K562 (cell line): Measurements from ENCODE around the gene GOLPH3L. TPM values are rescaled to one million over a fixed set of nuclear protein-coding genes. Genes with fewer than 3 reads are reported as not detected.

ENCODE experiments used
- ARID2 ChIP-seq: fragments of 450-650 bp; IDR thresholded peaks from 2 replicates; pipeline ENCODE4 v1.6.1; 2017; ENCODE audit warnings: antibody characterized with exemption, mild to moderate bottlenecking
- BACH1 ChIP-seq: fragments of 200-800 bp; sonication (Bioruptor generic); IDR thresholded peaks from 2 replicates; pipeline ENCODE4 v1.6.1; 2016; ENCODE audit warnings: missing genetic modification characterization, missing compliant biosample characterization
- BMI1 ChIP-seq: fragments of 150-350 bp; IDR thresholded peaks from 2 replicates; pipeline ENCODE4 v1.6.1; 2014; ENCODE audit warnings: low read length
- GATA2 ChIP-seq: sonication (generic); formaldehyde crosslinking; IDR thresholded peaks from 2 replicates; pipeline ENCODE4 v1.4.0; 2020; ENCODE audit warnings: mild to moderate bottlenecking, missing genetic modification reagents
- GATAD2B ChIP-seq: fragments of 450-650 bp; IDR thresholded peaks from 2 replicates; pipeline ENCODE4 v1.6.1; 2017; ENCODE audit warnings: mild to moderate bottlenecking, borderline replicate concordance
- KLF16 ChIP-seq: IDR thresholded peaks from 2 replicates; pipeline ENCODE4 v1.6.1; 2016; ENCODE audit warnings: antibody characterized with exemption
- MAFK ChIP-seq: IDR thresholded peaks from 2 replicates; pipeline ENCODE4 v1.6.1; 2011; ENCODE audit warnings: low read length, improper control_type of control experiment
- MBD2 ChIP-seq: sonication (generic); IDR thresholded peaks from 2 replicates; pipeline ENCODE4 v1.6.1; 2016; ENCODE audit warnings: low read depth, borderline replicate concordance
- NFE2L1 ChIP-seq: fragments of 450-650 bp; IDR thresholded peaks from 2 replicates; pipeline ENCODE4 v1.6.1; 2016; ENCODE audit warnings: missing genetic modification characterization, low read depth, mild to moderate bottlenecking, missing compliant biosample characterization, moderate library complexity, borderline replicate concordance
- POLR2A ChIP-seq: fragments of 450-650 bp; conservative IDR thresholded peaks from 2 replicates; pipeline ENCODE4 v1.6.1; 2016
- RAD21 ChIP-seq, 2 experiments: fragments of 250-450 bp in 1 of 2; fragments of 450-650 bp in 1 of 2; sonication (Bioruptor Pico) in 1 of 2; formaldehyde crosslinking in 1 of 2; IDR thresholded peaks in 1 of 2; conservative IDR thresholded peaks in 1 of 2; 2 replicates each; pipeline versions ENCODE4 v1.4.0 to v1.8.0; 2020 to 2022; ENCODE audit warnings: mild to moderate bottlenecking in 2 of 2, moderate library complexity in 1 of 2
- SOX6 ChIP-seq: fragments of 450-650 bp; IDR thresholded peaks from 2 replicates; pipeline ENCODE4 v1.6.1; 2014; ENCODE audit warnings: mild to moderate bottlenecking
- SREBF2 ChIP-seq: sonication (generic); formaldehyde crosslinking; IDR thresholded peaks from 2 replicates; pipeline ENCODE4 v1.4.0; 2020; ENCODE audit warnings: mild to moderate bottlenecking, missing genetic modification reagents
- TAF7 ChIP-seq: fragments of 450-650 bp; IDR thresholded peaks from 2 replicates; pipeline ENCODE4 v1.6.1; 2016; ENCODE audit warnings: missing genetic modification characterization, missing compliant biosample characterization
- TEAD2 ChIP-seq: fragments of 450-650 bp; IDR thresholded peaks from 2 replicates; pipeline ENCODE4 v1.6.1; 2016; ENCODE audit warnings: missing genetic modification characterization, control low read depth, missing compliant biosample characterization
- ZNF274 ChIP-seq: IDR thresholded peaks from 2 replicates; pipeline ENCODE4 v1.6.1; 2011; ENCODE audit warnings: low read depth, mild to moderate bottlenecking, low read length, moderate library complexity, borderline replicate concordance
- ZNF707 ChIP-seq: fragments of 250-450 bp; sonication (Bioruptor Pico); conservative IDR thresholded peaks from 2 replicates; pipeline ENCODE4 v1.8.0; 2022; ENCODE audit warnings: inconsistent platforms, mild to moderate bottlenecking, moderate library complexity
- ZNF76 ChIP-seq: fragments of 250-450 bp; sonication (Bioruptor Pico); IDR thresholded peaks from 2 replicates; pipeline ENCODE4 v1.4.0; 2020; ENCODE audit warnings: mild to moderate bottlenecking, moderate library complexity, borderline replicate concordance
- polyA plus RNA-seq, 8 experiments: library from polyadenylated mRNA; depleted of rRNA in 4 of 8; stranded (reverse) in 5 of 8; unstranded in 3 of 8; fragments of >200 nt; fragmentation: Nextera tagmentation in 2 of 8; fragmentation: Illumina TruSeq in 1 of 8; extraction: Ambion mirVana in 2 of 8; extraction: Trizol in 1 of 8; gene quantifications; 2 replicates each; pipeline versions ENCODE4 v1.2.1 to v1.2.3, GENCODE V29; 2011 to 2014; ENCODE audit warnings: inconsistent platforms in 1 of 8, missing spikeins in 1 of 8
- total RNA-seq, 7 experiments: library from RNA; depleted of rRNA in 6 of 7; stranded (reverse); fragments of >200 nt in 6 of 7; fragmentation: Illumina TruSeq in 2 of 7; extraction: Trizol in 2 of 7; gene quantifications; 2 replicates each; pipeline versions ENCODE4 v1.2.1 to v1.2.3, GENCODE V29; 2011 to 2021; ENCODE audit warnings: low replicate concordance in 1 of 7
- TF ChIP-seq, protein P1 (sequence below), 3 experiments: IDR thresholded peaks in 2 of 3; conservative IDR thresholded peaks in 1 of 3; 2 replicates each; pipeline ENCODE4 v1.5.1; 2011 to 2012; ENCODE audit warnings: low read length in 3 of 3, mild to moderate bottlenecking in 3 of 3, control low read depth in 2 of 3, improper control_type of control experiment in 1 of 3, inconsistent platforms in 1 of 3, low read depth in 1 of 3, mixed read lengths in 1 of 3, moderate library complexity in 1 of 3; ENCODE audit not compliant: insufficient read depth in 2 of 3
- TF ChIP-seq, protein P2 (sequence below): fragments of 250-450 bp; sonication (Bioruptor Pico); IDR thresholded peaks from 2 replicates; pipeline ENCODE4 v1.4.0; 2020; ENCODE audit warnings: mild to moderate bottlenecking
- TF ChIP-seq, protein P3 (sequence below): sonication (generic); IDR thresholded peaks from 2 replicates; pipeline ENCODE4 v1.6.1; 2016
- TF ChIP-seq, protein P4 (sequence below): fragments of 150-350 bp; conservative IDR thresholded peaks from 2 replicates; pipeline ENCODE4 v1.6.1; 2014; ENCODE audit warnings: low read length

The GOLPH3L gene
- total and polyA plus RNA-seq, 9 of the 15 experiments (the other 6 are each of a cell fraction or from before 2014, with no cell fraction given) = 8.1 to 42.1 (median 21.6) TPM

DNA sequence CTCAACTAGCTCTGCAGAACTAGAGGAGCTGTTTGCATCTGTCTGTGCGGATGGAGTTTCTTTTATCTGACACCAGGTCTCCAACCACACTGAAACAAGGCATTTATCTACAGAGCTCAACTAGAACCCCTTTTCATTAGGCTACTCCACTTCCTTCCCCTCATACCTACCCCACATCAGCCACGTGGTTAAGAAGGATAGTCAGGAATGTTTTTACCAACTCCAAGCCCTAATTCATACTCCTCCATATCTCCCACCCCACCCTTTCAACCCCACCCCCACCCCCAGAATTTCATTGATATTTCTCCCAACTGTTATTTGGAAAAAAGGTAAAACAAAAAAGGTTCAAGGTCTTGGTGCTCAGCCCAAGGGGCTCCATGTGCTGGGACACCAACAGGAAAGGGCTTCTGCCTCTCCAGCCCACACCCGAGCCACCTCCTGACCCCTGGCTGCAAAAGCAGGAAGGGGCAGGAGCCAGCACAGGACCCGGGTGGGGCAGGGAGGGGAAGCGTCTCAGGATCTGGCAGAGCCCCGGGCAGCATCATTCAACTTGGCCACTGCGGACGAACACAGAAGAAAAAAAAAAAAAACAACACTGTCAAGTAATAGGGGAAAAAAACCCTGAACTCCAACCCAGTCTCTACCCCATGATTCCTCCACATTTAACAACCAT lies 74.5 kb downstream of the GOLPH3L start (continued):
- TF ChIP-seq BACH1 (no peak), RAD21 (CRISPR knock-in tag; conservative IDR thresholded peaks at IDR 0.05 in 1 of 2, IDR thresholded peaks at IDR 0.05 in 1 of 2) (peak in 1 of 2 experiments; percentile 21; a peak in 1 of 4 replicates), GATA2 (no peak), NFE2L1 (tag) (no peak), TAF7 (tag) (no peak), ZNF707 (CRISPR knock-in tag) (no peak), TEAD2 (tag) (no peak), POLR2A (no peak), MAFK (no peak), ZNF76 (CRISPR knock-in tag) (no peak), BMI1 (no peak), SREBF2 (CRISPR knock-in tag) (no peak), SOX6 (no peak), ZNF274 (no peak), ARID2 (no peak), GATAD2B (no peak), KLF16 (no peak), MBD2 (no peak)
- TF ChIP-seq, protein P1, sequence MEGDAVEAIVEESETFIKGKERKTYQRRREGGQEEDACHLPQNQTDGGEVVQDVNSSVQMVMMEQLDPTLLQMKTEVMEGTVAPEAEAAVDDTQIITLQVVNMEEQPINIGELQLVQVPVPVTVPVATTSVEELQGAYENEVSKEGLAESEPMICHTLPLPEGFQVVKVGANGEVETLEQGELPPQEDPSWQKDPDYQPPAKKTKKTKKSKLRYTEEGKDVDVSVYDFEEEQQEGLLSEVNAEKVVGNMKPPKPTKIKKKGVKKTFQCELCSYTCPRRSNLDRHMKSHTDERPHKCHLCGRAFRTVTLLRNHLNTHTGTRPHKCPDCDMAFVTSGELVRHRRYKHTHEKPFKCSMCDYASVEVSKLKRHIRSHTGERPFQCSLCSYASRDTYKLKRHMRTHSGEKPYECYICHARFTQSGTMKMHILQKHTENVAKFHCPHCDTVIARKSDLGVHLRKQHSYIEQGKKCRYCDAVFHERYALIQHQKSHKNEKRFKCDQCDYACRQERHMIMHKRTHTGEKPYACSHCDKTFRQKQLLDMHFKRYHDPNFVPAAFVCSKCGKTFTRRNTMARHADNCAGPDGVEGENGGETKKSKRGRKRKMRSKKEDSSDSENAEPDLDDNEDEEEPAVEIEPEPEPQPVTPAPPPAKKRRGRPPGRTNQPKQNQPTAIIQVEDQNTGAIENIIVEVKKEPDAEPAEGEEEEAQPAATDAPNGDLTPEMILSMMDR (IDR thresholded peaks at IDR 0.05 in 2 of 3, conservative IDR thresholded peaks at IDR 0.05 in 1 of 3; ENCODE audit: insufficient read depth in 2 of 3, low read depth in 1 of 3, low read length in 3 of 3) = peak in 2 of 3 experiments; percentile 30 to 47; a peak in 4 of 6 replicates
- TF ChIP-seq, protein P2, sequence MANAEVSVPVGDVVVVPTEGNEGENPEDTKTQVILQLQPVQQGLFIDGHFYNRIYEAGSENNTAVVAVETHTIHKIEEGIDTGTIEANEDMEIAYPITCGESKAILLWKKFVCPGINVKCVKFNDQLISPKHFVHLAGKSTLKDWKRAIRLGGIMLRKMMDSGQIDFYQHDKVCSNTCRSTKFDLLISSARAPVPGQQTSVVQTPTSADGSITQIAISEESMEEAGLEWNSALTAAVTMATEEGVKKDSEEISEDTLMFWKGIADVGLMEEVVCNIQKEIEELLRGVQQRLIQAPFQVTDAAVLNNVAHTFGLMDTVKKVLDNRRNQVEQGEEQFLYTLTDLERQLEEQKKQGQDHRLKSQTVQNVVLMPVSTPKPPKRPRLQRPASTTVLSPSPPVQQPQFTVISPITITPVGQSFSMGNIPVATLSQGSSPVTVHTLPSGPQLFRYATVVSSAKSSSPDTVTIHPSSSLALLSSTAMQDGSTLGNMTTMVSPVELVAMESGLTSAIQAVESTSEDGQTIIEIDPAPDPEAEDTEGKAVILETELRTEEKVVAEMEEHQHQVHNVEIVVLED = no peak
- TF ChIP-seq, protein P3, sequence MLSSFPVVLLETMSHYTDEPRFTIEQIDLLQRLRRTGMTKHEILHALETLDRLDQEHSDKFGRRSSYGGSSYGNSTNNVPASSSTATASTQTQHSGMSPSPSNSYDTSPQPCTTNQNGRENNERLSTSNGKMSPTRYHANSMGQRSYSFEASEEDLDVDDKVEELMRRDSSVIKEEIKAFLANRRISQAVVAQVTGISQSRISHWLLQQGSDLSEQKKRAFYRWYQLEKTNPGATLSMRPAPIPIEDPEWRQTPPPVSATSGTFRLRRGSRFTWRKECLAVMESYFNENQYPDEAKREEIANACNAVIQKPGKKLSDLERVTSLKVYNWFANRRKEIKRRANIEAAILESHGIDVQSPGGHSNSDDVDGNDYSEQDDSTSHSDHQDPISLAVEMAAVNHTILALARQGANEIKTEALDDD = peak; percentile 80
- TF ChIP-seq, protein P4, sequence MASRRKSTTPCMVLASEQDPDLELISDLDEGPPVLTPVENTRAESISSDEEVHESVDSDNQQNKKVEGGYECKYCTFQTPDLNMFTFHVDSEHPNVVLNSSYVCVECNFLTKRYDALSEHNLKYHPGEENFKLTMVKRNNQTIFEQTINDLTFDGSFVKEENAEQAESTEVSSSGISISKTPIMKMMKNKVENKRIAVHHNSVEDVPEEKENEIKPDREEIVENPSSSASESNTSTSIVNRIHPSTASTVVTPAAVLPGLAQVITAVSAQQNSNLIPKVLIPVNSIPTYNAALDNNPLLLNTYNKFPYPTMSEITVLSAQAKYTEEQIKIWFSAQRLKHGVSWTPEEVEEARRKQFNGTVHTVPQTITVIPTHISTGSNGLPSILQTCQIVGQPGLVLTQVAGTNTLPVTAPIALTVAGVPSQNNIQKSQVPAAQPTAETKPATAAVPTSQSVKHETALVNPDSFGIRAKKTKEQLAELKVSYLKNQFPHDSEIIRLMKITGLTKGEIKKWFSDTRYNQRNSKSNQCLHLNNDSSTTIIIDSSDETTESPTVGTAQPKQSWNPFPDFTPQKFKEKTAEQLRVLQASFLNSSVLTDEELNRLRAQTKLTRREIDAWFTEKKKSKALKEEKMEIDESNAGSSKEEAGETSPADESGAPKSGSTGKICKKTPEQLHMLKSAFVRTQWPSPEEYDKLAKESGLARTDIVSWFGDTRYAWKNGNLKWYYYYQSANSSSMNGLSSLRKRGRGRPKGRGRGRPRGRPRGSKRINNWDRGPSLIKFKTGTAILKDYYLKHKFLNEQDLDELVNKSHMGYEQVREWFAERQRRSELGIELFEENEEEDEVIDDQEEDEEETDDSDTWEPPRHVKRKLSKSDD = no peak
